ENCODE results near the gene SORL1-AS1.
"Not testable (repeated sequence)": the region's sequence is repeated elsewhere in the genome, so short reads cannot be mapped to it uniquely, and the experiment has no call there.

SORL1-AS1 gene

DNA sequence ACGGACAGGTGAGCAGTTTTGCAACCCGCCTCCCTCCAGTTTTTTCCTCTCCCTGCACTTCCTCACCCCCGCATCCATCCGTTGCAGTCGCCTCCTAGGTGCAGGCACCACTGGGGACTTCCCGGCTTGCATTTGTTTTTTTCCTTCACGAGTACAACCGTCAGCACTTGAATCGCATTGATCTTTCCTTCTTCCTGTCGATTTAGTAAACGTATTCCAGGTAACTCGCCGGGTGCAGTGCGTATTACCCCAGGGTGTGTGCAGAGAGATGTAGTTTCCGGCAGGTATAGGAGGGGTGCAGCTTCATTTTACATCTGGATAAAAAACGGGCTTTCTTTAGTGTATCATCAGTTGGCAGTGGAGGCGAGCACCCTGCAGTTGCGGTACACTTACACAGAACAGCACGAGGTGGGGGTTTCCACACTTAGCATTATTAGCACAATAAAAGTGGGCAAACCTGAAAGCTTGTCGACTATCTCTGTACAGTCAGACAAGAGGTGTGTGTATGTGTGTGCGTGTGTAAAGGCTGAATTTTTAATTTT is at the start of gene SORL1-AS1:
Gene SORL1-AS1 (minus strand): TSS at position 359 of the 542 bp plus-strand sequence.
- DNase-seq: peak; percentile 6

DNA sequence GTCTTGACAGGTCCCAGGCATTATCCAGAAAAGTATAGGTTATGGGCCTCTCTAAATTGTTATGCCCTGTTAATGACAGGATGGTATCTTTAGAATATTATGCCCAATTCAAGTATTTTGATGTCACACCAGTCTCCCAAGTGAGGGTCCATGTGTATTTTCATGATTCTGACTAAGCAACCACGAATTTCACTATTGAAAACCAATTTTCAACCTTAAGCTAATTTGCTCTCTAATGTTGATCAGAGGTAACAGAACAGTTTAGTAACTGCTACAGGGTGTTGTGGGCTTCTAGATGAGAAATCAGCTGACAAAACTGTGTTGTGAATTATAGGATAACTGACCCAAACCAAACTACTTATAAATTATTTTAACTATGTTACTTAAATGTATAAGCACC is 48.0 kb upstream of the SORL1-AS1 start:
- no peak for DNase-seq

DNA sequence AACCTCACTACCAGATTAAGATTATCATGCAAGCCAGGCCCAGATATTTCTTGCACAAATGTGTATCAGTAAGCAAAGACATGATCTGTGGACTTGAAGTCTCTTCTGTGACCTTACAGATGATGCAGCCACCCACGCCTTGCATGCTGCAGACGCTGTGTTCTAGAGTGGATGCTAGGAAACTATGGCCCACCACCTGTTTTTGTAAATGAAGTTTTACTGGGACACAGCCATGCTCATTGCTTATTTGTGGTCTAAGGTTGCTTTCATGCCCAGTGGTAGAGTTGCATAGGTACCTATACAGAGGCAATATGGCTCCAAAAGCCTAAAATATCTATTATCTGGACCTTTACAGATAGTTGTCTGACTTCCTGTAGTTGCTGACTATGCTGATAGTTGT is 47.5 kb upstream of the SORL1-AS1 start:
- DNase-seq: no peak

DNA sequence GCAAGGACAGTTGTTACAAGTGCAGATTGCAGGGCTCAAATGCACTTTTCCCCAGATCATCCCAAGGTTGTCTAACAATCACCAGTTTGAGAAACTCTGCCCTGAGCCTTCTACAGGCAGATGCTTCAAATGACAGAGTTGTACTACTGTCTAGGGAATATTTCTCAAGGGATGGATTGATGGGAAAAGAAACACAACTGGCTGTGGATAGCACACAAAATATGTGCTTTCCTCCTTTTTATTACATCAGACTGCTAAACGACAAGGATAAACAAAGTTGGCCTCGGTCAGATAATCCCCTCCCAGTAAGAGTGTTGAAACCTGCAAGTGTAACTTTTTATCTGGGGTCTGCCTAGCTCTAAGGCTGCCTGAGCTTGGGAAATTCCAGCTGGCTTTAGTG is 46.6 kb upstream of the SORL1-AS1 start:
- no peak for DNase-seq

DNA sequence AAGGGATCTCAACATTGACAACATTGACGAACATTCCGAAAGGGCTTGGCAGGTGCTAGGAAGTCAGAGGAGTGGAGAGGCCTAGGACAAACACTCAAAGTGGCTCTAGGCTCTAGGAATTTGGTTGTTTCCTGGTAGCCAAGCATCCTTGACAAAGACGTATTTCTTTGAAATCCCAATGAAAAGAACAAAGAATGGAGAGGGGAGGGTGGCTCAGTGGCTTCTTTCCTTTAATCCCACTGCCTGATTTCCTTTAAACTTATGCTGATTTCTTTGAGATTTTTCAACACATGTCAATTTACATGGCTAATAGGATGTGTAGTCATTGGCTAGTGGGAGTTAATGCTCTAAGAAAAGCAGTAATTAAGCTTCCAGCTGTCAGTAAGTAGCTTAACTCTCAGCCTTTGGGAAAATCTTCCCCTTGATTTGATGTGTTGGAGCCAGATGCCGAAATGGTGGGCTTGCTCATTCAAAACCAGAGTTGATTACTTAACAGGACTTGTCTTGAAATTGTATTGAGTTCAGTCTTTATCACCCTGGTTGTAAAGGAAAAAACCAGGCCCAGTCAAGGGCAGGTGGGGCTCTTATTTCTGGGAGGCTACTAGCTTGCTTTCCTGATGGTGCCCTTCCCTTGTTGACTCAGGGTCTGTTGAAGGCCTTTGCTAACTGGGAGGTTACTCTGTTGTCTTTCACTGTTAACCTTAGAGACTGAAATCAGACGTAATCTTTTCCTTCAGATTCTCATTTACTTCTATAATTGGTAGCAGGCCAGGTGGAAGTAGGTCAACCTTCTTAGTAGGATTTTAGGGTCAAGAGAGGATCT is 44.6 kb upstream of the SORL1-AS1 start:
- no peak for DNase-seq

DNA sequence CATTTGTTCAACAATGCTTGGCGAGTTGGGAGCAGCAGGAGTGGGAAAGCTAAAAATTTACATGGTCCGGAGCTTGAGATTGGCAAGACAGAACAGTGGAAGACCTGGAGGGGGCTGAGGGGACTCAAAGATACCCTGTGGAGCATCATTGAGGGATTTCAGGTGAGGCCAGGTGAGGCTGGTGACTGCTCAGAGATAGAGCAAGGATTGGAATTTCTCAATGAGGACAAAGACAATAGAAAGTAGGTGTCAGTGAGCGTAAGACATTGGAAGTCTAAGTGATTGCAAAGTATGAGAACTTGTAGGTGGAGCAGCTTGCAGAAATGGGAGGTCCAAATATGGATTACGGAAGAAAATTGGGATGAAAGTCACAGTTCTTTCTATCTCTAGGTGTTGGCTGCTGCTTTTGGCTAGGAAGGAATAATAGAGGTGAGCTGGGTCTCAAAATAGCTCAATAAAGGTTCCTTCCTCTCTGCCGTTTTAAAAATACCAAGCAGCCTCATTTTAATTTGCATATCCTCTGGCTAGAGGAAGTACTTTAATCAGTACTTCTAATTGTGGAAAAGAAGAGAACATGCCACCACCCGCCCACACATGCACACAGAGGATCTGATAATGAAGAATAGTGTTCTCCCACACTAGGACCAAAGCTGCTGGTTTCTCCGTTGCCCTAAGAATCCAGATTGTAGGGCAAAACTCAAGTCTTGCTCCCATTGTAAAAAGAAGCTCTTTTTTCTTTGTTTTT is 41.8 kb upstream of the SORL1-AS1 start:
- no peak for DNase-seq

DNA sequence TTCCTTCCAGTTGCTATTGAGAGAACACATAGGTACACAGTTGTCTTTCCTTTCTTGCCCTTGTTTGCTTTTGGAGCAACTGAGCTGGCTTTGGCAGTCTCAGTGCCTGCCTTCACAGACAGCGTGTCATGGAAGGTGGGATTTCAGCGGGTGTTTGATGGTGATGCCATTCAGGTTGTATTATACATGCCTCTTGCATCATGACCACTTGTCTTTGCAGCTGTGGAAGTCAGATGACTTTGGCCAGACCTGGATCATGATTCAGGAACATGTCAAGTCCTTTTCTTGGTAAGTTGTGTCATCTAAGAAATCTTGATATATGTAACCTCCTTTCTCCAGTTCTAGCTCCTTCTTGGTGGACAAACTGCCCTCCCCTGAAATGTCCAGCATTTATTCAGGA is 37.1 kb upstream of the SORL1-AS1 start:
- DNase-seq: no peak

DNA sequence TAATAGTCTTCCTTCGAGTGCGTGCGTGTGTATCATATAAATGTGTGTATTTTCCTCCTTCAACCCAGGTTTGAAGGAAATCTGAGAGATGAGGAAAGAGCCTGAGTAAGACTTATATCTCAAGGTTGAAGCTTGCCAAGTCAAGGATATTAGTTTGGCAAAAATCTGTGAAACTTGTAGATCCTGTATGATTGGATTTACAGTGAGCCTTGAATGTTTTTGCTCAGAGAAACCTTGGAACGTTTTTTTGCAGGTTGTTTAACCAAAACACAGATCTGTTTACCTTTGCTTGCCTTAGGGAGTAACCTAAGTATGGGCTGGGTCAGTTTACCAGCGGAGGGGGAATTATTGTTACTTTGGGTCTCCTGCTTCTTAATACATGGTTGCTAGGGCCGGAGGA is 35.9 kb upstream of the SORL1-AS1 start:
- no peak for DNase-seq

DNA sequence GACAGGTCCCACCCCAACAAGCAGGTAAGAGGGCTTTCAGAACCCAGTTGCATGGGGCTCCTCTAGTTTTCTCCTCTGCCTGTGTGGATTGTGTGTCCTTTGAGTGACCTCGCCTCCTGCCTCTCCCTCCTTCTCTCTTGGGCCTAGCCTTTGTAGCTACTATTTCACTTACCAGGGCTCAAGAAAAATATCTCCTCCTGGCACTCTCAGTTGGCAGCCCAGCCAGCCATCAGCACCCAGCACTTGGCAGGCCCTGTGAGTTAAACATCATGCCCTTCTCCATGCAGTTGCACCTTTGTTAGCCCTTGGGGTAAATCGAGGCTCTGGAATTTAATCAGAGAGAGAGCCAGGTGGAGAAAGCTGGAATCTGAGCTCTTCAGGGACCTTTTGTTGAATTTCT is 35.4 kb upstream of the SORL1-AS1 start:
- no peak for DNase-seq

DNA sequence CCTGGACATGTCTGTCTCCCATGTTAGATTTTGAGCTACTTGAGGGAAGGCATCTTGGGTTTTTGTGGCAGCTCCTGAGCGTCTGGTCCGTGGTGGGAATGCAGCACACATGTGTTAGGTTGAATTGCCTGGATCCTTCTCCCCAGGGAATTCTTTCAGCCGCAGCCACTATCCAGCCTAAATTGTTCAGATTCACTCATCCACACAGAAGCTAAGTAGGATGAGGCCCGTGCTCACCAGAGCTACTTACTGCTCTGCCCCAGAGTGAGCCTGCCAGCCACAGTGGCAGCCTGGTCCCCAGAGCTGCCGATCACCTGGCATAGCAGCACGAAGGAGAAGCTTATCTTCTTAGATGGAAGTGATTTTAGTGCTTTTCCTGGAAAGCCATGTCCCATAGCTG is 34.4 kb upstream of the SORL1-AS1 start:
- no peak for DNase-seq

DNA sequence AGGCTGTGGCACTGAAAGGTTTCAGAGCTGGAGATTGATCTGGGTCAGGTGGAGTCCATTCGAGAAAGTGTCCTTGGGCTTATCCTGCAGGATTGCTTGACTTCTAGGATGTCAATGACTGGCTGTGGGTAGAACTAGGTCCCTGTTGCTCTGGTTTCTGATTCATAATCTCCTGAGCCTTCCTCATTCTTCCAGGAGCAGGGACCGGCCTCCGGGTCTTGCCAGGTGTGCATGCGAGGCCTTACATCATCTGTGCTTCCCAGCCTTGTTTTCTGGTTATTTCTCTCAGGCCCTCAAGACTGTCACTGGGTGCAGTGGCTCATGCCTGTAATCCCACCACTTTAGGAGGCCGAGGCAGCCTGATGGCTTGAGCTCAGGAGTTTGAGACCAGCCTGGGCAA is 33.3 kb upstream of the SORL1-AS1 start:
- DNase-seq: no peak

DNA sequence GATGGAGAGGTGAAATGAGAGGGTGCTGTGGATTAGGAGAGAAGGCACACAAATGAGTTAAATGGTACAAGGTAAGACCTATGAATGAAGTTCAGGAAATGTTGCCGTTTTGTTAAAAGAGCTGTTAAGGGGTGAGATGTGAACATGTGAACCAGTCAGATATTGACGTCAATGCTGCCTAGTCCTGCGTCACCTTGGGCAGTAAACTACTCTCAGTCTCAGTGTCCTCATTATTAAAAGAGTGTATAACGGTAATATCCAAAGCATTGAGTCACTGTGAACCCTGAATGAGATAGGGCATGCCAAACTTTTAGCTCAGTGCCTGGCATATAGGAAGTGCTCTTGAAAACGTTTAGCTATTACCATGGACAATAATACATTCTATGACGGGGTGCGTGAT is 32.4 kb upstream of the SORL1-AS1 start:
- DNase-seq: no peak

DNA sequence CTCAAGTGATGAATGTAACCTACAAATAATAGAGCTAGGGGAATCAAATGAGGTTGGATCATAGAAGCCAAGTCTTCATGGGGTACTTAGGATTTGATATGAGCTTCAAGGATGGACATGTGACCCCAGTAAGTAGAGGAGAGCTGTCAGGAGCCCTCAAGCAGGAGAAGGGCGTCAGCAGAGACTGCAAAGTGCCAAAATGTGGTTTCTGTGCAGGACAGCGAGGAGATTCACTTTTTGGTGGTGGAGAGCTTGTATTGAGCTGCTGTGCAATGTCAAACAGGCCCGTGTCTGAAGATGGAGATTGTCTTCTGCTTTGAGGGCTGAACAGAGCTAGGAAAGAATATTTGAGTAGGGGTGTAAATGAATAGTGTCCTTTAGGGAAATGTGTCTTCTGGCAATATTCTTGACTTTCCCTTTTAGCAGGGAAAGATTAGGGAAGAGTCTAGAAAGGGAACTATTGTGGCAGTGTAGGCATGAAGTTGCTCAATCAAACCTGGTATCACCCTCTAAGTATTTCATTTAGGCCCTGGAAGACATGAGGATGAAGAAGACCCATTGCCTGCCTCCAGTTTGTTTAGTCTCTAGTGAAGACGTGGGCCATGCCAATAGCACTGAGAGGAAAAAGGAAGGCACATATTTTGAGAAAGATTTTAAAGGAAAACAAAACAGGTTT is 31.2 kb upstream of the SORL1-AS1 start:
- DNase-seq: no peak

DNA sequence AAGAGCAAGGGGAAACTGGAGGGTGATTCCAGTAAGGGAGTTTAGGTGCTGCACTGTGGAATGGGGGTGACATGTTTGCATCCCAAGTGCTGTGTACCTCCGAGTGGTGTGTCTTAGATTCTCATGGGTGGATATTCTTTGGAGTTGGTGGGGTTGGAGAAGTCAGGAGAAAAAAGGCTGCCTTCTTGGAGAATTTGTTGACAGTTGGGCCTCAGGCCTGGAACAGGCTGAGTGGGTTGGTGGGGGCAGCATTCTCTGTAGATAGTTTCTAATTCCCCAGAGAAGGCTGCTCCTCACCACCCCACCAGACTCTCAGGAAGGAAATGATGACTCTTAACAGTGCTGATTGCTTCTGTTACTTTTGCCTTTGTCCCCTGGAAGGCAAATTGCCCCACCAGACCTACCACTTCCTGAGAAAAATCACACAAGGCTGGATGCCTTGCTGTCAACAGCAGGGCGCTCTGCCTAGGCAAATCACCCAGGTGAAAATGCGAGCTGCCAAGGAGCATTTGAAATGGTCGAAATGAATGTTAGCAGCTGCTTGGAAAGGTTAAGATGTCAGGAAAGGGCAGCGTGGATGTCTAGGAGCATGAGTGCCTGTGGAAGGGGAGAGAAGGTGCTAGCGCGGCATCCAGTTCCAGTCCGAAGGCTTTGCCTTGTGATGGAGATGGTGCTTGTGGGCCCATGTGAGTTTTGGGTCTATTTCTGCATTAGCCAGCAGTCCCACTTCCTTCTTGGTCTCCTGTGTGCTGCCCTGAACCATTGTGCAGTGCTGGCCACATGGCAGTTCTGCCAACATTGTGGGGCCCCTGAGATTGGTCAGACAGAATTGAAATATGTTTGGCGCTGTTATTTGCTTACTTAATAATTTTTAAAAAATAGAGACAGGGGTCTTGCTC is 29.7 kb upstream of the SORL1-AS1 start:
- no peak for DNase-seq

DNA sequence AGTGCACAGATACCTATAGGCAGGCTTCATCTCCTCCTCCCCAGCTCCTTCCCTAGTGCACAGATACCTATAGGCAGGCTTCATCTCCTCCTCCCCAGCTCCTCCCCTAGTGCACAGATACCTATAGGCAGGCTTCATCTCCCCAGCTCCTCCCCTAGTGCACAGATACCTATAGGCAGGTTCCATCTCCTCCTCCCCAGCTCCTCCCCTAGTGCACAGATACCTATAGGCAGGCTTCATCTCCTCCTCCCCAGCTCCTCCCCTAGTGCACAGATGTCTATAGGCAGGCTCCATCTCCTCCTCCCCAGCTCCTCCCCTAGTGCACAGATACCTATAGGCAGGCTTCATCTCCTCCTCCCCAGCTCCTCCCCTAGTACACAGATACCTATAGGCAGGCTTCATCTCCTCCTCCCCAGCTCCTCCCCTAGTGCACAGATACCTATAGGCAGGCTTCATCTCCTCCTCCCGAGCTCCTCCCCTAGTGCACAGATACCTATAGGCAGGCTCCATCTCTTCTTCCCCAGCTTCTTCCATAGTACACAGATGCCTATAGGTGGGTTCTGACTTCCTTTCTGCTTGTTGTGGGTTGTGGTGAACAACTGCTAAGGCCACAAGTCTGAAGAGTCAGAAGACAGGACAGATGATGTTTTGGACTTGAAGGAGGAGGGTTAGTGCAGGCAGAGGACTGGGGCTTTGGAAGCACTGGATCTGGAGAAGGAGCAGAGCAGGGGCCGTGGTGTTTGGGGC is 28.9 kb upstream of the SORL1-AS1 start:
- not testable (repeated sequence) for DNase-seq

DNA sequence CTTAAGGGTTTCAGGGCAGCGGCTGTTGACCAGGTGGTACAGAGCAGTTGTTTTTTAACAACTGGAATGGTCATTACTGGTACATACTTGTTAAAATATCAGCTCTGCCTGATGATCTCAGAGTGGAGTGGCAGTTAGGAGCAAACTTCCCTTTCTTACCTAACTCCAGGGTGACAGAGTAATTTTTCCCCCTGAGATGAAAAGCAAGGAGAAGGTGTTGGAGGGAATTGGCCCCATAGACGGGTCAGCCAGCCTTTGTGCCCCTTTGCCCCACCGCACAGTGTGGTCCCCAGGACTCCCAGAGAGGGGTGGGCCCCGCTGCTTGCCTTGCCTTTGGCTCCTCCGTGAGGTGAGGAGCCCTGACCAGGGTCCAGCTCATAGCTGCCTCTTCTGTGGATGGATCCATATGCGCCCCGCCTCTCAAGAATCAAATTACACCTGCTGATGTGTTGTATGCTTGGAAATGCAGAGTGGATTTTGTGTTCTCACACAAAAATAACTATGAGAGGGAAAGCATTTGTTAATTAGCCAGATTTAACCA is 27.0 kb upstream of the SORL1-AS1 start:
- DNase-seq: no peak

DNA sequence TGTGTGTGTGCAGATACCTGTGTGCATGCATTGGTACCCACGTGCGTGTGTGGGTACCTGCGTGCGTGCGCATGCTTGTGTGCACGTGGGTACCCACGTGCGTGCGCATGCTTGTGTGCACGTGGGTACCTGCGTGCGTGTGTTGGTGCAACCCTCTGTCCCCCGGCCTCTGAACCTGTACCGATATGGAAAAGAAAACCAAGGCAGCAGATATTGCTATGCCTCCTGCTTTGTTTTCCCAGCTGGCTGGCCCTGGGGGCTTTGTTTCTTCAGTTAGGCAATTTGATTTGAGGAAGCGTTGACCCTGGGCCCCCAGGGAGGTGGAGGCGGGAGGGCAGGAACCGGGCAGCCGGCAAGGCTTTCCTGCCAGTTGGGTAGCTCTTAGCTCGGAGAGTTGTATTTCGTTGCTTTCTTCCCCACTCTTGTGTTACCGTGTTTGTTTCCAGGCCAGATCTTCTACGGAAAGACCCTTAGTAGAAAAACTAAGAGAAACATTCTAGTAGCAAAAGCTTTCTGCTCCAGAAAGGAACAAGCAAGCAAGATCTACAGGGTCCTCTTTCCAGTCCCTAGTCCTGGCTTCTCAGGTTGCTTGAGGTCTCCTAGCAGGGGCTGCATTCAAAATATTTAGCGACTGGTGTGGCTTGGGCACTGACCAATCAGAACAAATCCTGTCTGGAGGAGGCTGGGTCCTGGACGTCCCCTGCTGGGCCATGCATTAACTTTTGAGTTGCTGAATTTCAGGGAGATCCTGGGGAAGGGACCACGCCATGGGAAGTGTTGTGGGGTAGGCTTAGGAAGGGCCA is 26.3 kb upstream of the SORL1-AS1 start:
- DNase-seq: no peak

DNA sequence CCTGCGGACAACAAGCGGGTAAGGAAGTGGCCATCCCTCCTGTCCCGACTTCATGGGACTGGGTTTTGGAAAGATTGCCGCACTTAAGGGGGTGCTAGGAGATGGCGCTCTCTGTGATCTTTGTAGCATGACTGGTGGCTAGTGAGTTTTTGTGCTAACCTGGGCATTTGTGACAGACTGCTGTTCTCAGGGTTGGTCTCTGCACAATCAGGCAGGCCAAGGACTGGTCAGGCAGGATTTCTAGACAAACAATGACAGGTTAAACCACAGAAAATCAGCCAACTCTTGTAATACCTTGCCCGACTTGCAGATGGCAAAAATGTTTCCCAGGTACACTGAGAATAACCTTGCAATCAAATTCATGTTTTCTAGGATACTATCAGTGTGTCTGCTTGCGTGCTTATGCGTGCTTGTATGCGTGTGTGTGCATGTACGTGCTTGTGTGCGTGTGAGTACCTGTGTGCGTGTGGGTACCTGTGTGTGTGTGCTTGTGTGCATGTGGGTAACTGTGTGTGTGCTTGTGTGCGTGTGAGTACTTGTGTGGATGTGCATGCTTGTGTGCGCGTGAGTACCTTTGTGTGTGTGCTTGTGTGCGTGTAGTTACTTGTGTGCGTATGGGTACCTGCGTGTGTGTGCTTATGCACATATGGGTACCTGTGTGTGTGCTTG is 25.6 kb upstream of the SORL1-AS1 start:
- DNase-seq: no peak

DNA sequence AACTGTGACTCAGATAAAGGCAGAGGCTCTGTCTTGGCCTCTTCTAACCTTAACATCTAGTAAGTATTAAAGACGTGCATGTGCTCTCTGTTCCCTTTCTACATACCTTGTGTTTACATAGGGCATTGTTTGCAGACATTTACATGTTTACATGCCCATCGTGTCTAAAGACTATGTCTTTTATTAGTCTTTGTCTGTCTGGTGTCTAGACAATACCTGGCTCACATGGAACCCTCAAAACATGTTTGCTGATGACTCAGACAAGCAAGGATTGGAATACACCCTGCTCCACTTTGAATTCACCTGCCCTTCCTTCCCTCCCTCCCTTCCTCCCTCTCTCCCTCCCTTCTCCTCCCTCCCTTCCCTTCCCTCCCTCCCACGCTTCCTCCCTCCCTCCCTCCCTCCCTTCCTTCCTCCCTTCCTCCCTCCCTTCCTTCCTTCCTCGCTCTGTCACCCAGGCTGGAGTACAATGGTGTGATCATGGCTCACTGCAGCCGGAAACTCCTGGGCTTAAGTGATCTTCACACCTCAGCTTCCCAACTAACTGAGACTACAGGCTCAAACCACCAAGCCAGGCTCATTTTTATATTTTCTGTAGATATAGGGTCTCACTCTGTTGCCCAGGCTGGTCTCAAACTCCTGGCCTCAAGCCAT is 23.7 kb upstream of the SORL1-AS1 start:
- no peak for DNase-seq

All from NCI-H1436 (cell line).